ENCODE data around the gene DLG1. TPM values are rescaled to one million over a fixed set of nuclear protein-coding genes. Genes with fewer than 3 reads are reported as not detected.

Gene DLG1
- total RNA-seq, 6 donors from 2014 or later: 49.3 to 102 (median 63.2) TPM

DNA sequence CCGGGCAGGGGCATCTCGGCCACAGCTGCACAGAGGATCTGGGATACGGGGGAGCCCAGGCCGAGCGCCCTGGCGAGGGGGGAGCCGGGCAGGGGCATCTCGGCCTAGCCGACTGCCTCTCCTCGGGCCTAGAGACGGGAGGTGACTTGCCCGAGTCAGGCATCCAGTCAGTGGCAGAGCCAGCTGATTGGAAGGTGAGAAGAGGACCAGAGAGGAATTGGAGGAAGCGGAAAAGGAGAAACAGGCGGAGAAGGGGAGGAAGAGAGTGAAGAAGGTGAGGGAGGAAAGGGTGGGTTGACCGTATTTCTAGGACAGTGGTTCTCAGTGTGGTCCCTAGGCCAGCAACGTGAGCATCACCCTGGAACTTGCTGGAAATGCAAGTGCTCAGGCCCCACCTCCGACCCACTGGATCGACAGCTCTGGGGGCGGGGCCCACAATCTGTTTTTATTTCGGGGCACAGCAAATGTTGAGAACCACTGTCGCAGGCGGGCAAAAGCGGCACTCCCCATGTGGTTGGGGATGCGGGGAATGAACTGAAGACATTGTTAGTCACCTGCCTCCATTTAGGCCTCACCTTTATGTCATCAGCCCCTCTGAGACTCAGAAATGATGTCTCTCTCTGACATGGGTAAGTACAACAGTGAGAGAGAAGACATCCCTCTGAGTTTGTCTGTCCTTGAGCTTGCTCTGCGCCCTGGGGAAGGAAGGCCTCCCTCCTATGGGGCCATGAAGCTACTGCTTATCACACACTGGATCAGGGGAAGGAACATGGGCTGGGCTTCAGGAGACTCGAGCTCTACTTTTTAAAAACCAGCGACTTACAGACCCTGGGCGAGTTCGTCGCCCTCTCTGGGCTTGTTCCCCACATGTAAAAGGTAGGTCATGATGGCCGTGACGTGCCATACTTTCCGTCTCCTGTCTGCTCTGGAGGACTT, 267.8 kb downstream of the DLG1 start:
- DNase-seq (no peak), ATAC-seq (ENCODE audit: low FRiP score in 2 of 2) (peak in 1 of 2 donors; percentile 8)
- peak overlapping the region in 1 of 4 donors; percentile 4 for H3K27ac ChIP-seq
- no peaks in the 10 kb centered on the region for H3K9me3 ChIP-seq
- H3K36me3 ChIP-seq: no peaks in the 10 kb centered on the region
- H3K4me1 ChIP-seq: peaks cover 16 to 29% (median 21%) of the 10 kb centered on the region in 4 donors
- H3K4me3 ChIP-seq: no peak overlapping the region
- WGBS, 2 donors: 72 to 74% methylated on average over 25 to 31 of the region's 33 CpGs
- no peak for TF ChIP-seq CTCF (IDR thresholded peaks at IDR 0.05)
- no peak for TF ChIP-seq POLR2A (IDR thresholded peaks at IDR 0.05)
- TF ChIP-seq POLR2AphosphoS5 (IDR thresholded peaks at IDR 0.05): no peak
- TF ChIP-seq EP300 (IDR thresholded peaks at IDR 0.05): no peak
- H3K27me3 ChIP-seq: peaks cover 0 to 8% (median 6%) of the 10 kb centered on the region in 4 donors

DNA sequence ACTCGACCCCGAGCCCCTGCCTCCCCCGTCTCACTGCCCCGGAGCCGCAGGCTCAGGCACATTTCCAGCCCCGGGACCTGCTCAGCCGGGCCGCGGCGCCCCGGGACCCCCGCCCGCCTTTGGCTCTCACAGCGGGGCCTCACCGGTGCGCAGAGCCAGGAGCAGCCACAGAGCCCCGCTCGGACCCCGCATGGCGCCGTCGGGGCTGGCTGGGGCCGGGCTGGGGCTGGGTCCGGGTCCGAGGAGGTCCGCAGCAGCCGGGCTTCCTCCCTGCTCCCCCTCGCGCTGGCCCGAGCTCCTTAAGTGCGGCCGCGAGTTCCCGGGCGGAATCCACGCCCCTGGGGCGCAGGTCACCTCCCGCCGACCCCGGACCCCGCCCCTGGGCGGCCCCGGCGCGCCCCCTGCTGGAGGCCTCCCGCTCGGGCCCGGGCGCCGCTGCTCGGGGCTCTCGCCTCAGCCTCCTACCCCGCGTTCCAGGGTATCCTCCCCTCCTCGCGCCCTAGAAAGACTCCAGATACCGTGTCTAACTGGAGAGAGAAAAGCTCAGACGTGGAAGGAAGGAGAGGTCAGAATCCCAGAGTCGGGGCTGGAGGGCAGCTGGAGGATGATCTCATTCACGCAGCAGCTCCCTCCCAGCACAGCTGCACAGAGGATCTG, 268.8 kb downstream of the DLG1 start, which contains the start of gene MELTF:
MELTF (minus strand) TSS at position 307 of the 657 bp plus-strand sequence; CDS start at position 192, 115 bp downstream.
- Histone ChIP-seq H3K36me3 (no peaks in the 10 kb centered on the region), H3K9me3 (no peaks in the 10 kb centered on the region), H3K27ac (peak within 1 kb of the TSS in 2 of 4 donors; percentile 15 to 19), H3K4me1 (peaks cover 16 to 29% (median 21%) of the 10 kb centered on the region in 4 donors), H3K27me3 (peaks cover 0 to 8% (median 6%) of the 10 kb centered on the region in 4 donors), H3K4me3 (peak within 1 kb of the TSS; percentile 41 to 63 (median 58))
- peak; percentile 61 to 96 for DNase-seq
- WGBS, 2 donors: 5 to 40% methylated on average over 1 to 31 of the region's 60 CpGs
- peak; percentile 78 to 88 for ATAC-seq (ENCODE audit: low FRiP score in 2 of 2)
- TF ChIP-seq EP300 (IDR thresholded peaks at IDR 0.05) (no peak), POLR2AphosphoS5 (IDR thresholded peaks at IDR 0.05) (no peak), POLR2A (IDR thresholded peaks at IDR 0.05) (peak in 1 of 4 donors; percentile 27), CTCF (IDR thresholded peaks at IDR 0.05) (peak; percentile 80 to 89 (median 84))

GRCh38 chr3:197028728-197029510, 269.5 kb downstream of the DLG1 start:
- ATAC-seq (ENCODE audit: low FRiP score in 2 of 2): peak in 1 of 2 donors; percentile 16
- Histone ChIP-seq H3K9me3 (no peaks in the 10 kb centered on the region), H3K27me3 (peaks cover 0 to 8% (median 6%) of the 10 kb centered on the region in 4 donors), H3K4me3 (peak overlapping the region; percentile 41 to 63 (median 58)), H3K27ac (peak overlapping the region in 1 of 4 donors; percentile 15), H3K36me3 (no peaks in the 10 kb centered on the region), H3K4me1 (peaks cover 16 to 30% (median 23%) of the 10 kb centered on the region in 4 donors)
- peak in 1 of 2 donors; percentile 85 for DNase-seq
- WGBS, 2 donors: 12 to 33% methylated on average over 10 to 58 of the region's 67 CpGs
- TF ChIP-seq CTCF (IDR thresholded peaks at IDR 0.05): no peak
- TF ChIP-seq POLR2A (IDR thresholded peaks at IDR 0.05): no peak
- TF ChIP-seq EP300 (IDR thresholded peaks at IDR 0.05): no peak

GRCh38 chr3:197027896-197028727, 270.3 kb downstream of the DLG1 start:
- Histone ChIP-seq H3K4me1 (peaks cover 19 to 37% (median 31%) of the 10 kb centered on the region in 4 donors), H3K4me3 (peak overlapping the region in 2 of 4 donors; percentile 59 to 63), H3K36me3 (no peaks in the 10 kb centered on the region), H3K27me3 (peaks cover 0 to 8% (median 6%) of the 10 kb centered on the region in 4 donors), H3K27ac (no peak overlapping the region), H3K9me3 (no peaks in the 10 kb centered on the region)
- WGBS, 2 donors: 87 to 88% methylated on average over 10 to 20 of the region's 22 CpGs
- TF ChIP-seq POLR2A (IDR thresholded peaks at IDR 0.05) (no peak), CTCF (IDR thresholded peaks at IDR 0.05) (no peak), POLR2AphosphoS5 (IDR thresholded peaks at IDR 0.05) (no peak), EP300 (IDR thresholded peaks at IDR 0.05) (no peak)
- DNase-seq: peak in 1 of 2 donors; percentile 53
- no peak for ATAC-seq (ENCODE audit: low FRiP score in 2 of 2)
